GM19455 (cell line): Measurements from ENCODE around the gene ATP11B.
A peak's percentile ranks its signal among the peaks of the same experiment; 100 is the strongest.

Experiments used
- ATAC-seq: cut with Tn5 transposase; IDR thresholded peaks from one replicate; pipeline ENCODE4 v1.9.1; 2021; ENCODE audit not compliant: unreplicated experiment

ATP11B gene

GRCh38 chr3:182947888-182948287 is 154.6 kb downstream of the ATP11B start:
- no peak for ATAC-seq

- no peak for ATAC-seq
These were observed 155.0 kb downstream of the ATP11B start for GRCh38 chr3:182948305-182948704.

- no peak for ATAC-seq
These were observed 156.4 kb downstream of the ATP11B start for GRCh38 chr3:182949688-182950087.

GRCh38 chr3:182954553-182955235 is 161.4 kb downstream of the ATP11B start:
- no peak for ATAC-seq

- no peak for ATAC-seq
These were observed 163.9 kb downstream of the ATP11B start for GRCh38 chr3:182957226-182957625.

GRCh38 chr3:182957676-182958266 is 164.5 kb downstream of the ATP11B start:
- ATAC-seq, result no peak

- no peak for ATAC-seq
These were observed 166.4 kb downstream of the ATP11B start for GRCh38 chr3:182959474-182960350.

- ATAC-seq, result no peak
These were observed 168.9 kb downstream of the ATP11B start for GRCh38 chr3:182962166-182962565.

GRCh38 chr3:182964179-182964578 is 170.9 kb downstream of the ATP11B start:
- no peak for ATAC-seq

- no peak for ATAC-seq
These were observed 172.6 kb downstream of the ATP11B start for GRCh38 chr3:182965861-182966366.

- ATAC-seq, result peak; percentile 52
These were observed 174.2 kb downstream of the ATP11B start for GRCh38 chr3:182967218-182968204.

GRCh38 chr3:182969277-182969676 is 176.0 kb downstream of the ATP11B start:
- ATAC-seq, result no peak

- no peak for ATAC-seq
These were observed 176.5 kb downstream of the ATP11B start for GRCh38 chr3:182969853-182970252.

- ATAC-seq, result no peak
These were observed 177.6 kb downstream of the ATP11B start for GRCh38 chr3:182970811-182971418.
